ENCODE results near the gene IDH3A. TPM values are rescaled to one million over a fixed set of nuclear protein-coding genes. Genes with fewer than 3 reads are reported as not detected.

IDH3A gene
- total RNA-seq, 1 donor from 2014 or later: 48.7 TPM

- Mint-ChIP-seq H3K9me3 (ENCODE audit: low read depth) (no peaks in the 10 kb centered on the region), H3K4me1 (ENCODE audit: low read depth) (no peaks in the 10 kb centered on the region), H3K27me3 (ENCODE audit: low read depth) (no peaks in the 10 kb centered on the region), H3K27ac (ENCODE audit: unreplicated experiment) (no peak overlapping the region), H3K4me3 (ENCODE audit: unreplicated experiment) (no peak overlapping the region), H3K36me3 (ENCODE audit: low read depth) (no peaks in the 10 kb centered on the region)
- TF ChIP-seq CTCF (IDR thresholded peaks at IDR 0.05): no peak
- peak; percentile 58 for DNase-seq (ENCODE audit: low spot score)
Observed at GRCh38 chr15:78112551-78112950, 36.6 kb upstream of the IDH3A start.

DNA sequence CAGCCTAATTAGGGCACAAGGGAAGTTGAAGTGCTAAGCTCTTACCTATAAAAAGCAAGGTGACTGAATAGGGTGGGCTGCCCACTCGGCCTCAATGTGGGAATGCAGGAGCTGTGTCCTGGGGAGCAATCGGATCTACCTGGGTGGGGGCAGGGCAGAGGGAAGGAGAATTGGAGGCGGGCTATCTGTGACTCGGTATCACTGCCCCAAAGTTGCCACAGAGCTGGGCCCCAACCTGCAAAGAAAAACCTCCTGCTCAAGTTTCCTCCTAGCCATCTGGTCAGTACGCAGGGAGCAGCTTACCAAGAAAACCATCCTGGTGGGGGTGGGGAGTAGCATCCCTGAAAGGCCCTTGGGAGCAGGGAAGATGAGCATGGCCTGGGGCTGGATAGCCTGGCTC, 28.6 kb upstream of the IDH3A start:
- TF ChIP-seq CTCF (IDR thresholded peaks at IDR 0.05): no peak
- no peaks in the 10 kb centered on the region for H3K36me3 Mint-ChIP-seq (ENCODE audit: low read depth)
- no peak overlapping the region for H3K27ac Mint-ChIP-seq (ENCODE audit: unreplicated experiment)
- H3K27me3 Mint-ChIP-seq (ENCODE audit: low read depth): no peaks in the 10 kb centered on the region
- no peaks in the 10 kb centered on the region for H3K9me3 Mint-ChIP-seq (ENCODE audit: low read depth)
- DNase-seq (ENCODE audit: low spot score): no peak
- no peak overlapping the region for H3K4me3 Mint-ChIP-seq (ENCODE audit: unreplicated experiment)
- no peaks in the 10 kb centered on the region for H3K4me1 Mint-ChIP-seq (ENCODE audit: low read depth)

DNA sequence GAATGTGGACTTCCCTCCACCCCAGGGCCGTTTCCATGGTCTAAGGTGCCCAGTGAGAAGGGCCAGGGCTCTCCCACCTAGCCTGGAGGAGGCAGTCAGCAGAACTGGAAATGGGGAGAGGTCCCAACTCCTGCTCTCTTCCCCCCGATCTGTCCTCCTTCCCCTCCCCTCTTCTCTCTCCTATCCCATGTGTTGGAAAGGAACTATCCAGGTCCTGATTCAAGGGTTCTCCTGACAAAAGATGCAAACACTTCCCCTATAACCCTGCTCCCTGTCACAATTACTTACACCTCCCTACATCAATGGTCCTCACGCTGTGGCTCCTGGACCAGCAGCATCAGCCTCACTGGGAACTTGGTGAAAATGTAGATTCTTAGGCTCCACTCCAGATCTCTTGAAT, 23.9 kb upstream of the IDH3A start:
- Mint-ChIP-seq H3K27me3 (ENCODE audit: low read depth) (no peaks in the 10 kb centered on the region), H3K36me3 (ENCODE audit: low read depth) (no peaks in the 10 kb centered on the region), H3K9me3 (ENCODE audit: low read depth) (no peaks in the 10 kb centered on the region), H3K4me3 (ENCODE audit: unreplicated experiment) (no peak overlapping the region), H3K4me1 (ENCODE audit: low read depth) (peaks cover 3% of the 10 kb centered on the region), H3K27ac (ENCODE audit: unreplicated experiment) (no peak overlapping the region)
- no peak for TF ChIP-seq CTCF (IDR thresholded peaks at IDR 0.05)
- DNase-seq (ENCODE audit: low spot score): no peak

DNA sequence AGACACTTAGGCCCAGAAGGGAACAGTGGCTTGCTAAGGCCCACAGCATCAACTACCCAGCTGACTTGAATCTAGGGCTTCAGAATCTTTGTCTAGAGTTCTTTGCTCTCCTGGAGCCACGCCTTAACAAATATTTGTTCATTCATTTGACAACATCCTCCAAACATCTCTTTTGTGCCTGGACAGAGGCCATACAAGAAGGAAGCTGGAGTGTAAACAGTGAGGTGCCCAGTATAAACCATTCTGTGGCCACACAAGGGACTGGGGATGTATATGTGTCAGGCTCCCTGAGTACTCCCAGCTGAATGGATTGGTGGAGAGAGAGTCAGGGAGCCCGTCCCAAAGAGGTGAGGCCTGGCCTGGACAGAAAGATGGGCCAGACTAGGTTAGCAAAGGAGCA, 21.3 kb upstream of the IDH3A start:
- no peaks in the 10 kb centered on the region for H3K27me3 Mint-ChIP-seq (ENCODE audit: low read depth)
- peaks cover 12% of the 10 kb centered on the region for H3K4me1 Mint-ChIP-seq (ENCODE audit: low read depth)
- H3K4me3 Mint-ChIP-seq (ENCODE audit: unreplicated experiment): no peak overlapping the region
- H3K9me3 Mint-ChIP-seq (ENCODE audit: low read depth): no peaks in the 10 kb centered on the region
- H3K36me3 Mint-ChIP-seq (ENCODE audit: low read depth): no peaks in the 10 kb centered on the region
- H3K27ac Mint-ChIP-seq (ENCODE audit: unreplicated experiment): no peak overlapping the region
- TF ChIP-seq CTCF (IDR thresholded peaks at IDR 0.05): no peak
- no peak for DNase-seq (ENCODE audit: low spot score)

GRCh38 chr15:78129077-78129750, 19.9 kb upstream of the IDH3A start:
- H3K27ac Mint-ChIP-seq (ENCODE audit: unreplicated experiment): no peak overlapping the region
- peaks cover 12% of the 10 kb centered on the region for H3K4me1 Mint-ChIP-seq (ENCODE audit: low read depth)
- no peak for TF ChIP-seq CTCF (IDR thresholded peaks at IDR 0.05)
- H3K36me3 Mint-ChIP-seq (ENCODE audit: low read depth): no peaks in the 10 kb centered on the region
- H3K9me3 Mint-ChIP-seq (ENCODE audit: low read depth): no peaks in the 10 kb centered on the region
- no peaks in the 10 kb centered on the region for H3K27me3 Mint-ChIP-seq (ENCODE audit: low read depth)
- DNase-seq (ENCODE audit: low spot score): no peak
- no peak overlapping the region for H3K4me3 Mint-ChIP-seq (ENCODE audit: unreplicated experiment)

Data from chondrocyte (in vitro differentiated cells).